ENCODE data around the gene SIAH2.

The SIAH2 gene

GRCh38 chr3:150763122-150763840, at the start of gene SIAH2:
Gene SIAH2 (minus strand): TSS chr3:150763169. CDS start chr3:150762849, 320 bp downstream.
- H3K4me3 ChIP-seq (ENCODE audit: low read length): peak within 1 kb of the TSS; percentile 91
- DNase-seq (ENCODE audit: low read depth): peak; percentile 98
- TF ChIP-seq CTCF (IDR thresholded peaks at IDR 0.05; ENCODE audit: insufficient read depth, low read depth, low read length, missing control alignments): no peak

- peak; percentile 51 for DNase-seq (ENCODE audit: low read depth)
- no peak for TF ChIP-seq CTCF (IDR thresholded peaks at IDR 0.05; ENCODE audit: insufficient read depth, low read depth, low read length, missing control alignments)
- H3K4me3 ChIP-seq (ENCODE audit: low read length): no peak overlapping the region
Observed at GRCh38 chr3:150811984-150812383, 49.0 kb upstream of the SIAH2 start.

GRCh38 chr3:150810641-150811040, 47.7 kb upstream of the SIAH2 start:
- DNase-seq (ENCODE audit: low read depth): no peak
- no peak overlapping the region for H3K4me3 ChIP-seq (ENCODE audit: low read length)
- no peak for TF ChIP-seq CTCF (IDR thresholded peaks at IDR 0.05; ENCODE audit: insufficient read depth, low read depth, low read length, missing control alignments)

GRCh38 chr3:150806185-150806835, 43.3 kb upstream of the SIAH2 start:
- no peak for TF ChIP-seq CTCF (IDR thresholded peaks at IDR 0.05; ENCODE audit: insufficient read depth, low read depth, low read length, missing control alignments)

GRCh38 chr3:150805354-150805753, 42.4 kb upstream of the SIAH2 start:
- DNase-seq (ENCODE audit: low read depth): no peak
- no peak overlapping the region for H3K4me3 ChIP-seq (ENCODE audit: low read length)
- TF ChIP-seq CTCF (IDR thresholded peaks at IDR 0.05; ENCODE audit: insufficient read depth, low read depth, low read length, missing control alignments): no peak

More at GRCh38 chr3:150806185-150806835, 43.3 kb upstream of the SIAH2 start:
- no peak overlapping the region for H3K4me3 ChIP-seq (ENCODE audit: low read length)
- no peak for DNase-seq (ENCODE audit: low read depth)

- H3K4me3 ChIP-seq (ENCODE audit: low read length): no peak overlapping the region
- DNase-seq (ENCODE audit: low read depth): no peak
- no peak for TF ChIP-seq CTCF (IDR thresholded peaks at IDR 0.05; ENCODE audit: insufficient read depth, low read depth, low read length, missing control alignments)
Observed at GRCh38 chr3:150803440-150803985, 40.5 kb upstream of the SIAH2 start.

Measured in epithelial cell of esophagus (primary cell).